Forelimb muscle (tissue), 1 donor: ENCODE results near the gene ABCG8. TPM values are rescaled to one million over a fixed set of nuclear protein-coding genes. Genes with fewer than 3 reads are reported as not detected.

Experiments
- DNase-seq: peaks from one replicate; pipeline ENCODE4 v3.0.0-alpha.2; 2013; ENCODE audit warnings: low read depth
- polyA plus RNA-seq: library from polyadenylated mRNA; unstranded; fragments of 120-200 nt; gene quantifications from one replicate; pipeline ENCODE4 v1.2.1, GENCODE V29; 2013; ENCODE audit not compliant: insufficient read length

The ABCG8 gene
- polyA plus RNA-seq, 1 donor = 0.09 TPM

DNA sequence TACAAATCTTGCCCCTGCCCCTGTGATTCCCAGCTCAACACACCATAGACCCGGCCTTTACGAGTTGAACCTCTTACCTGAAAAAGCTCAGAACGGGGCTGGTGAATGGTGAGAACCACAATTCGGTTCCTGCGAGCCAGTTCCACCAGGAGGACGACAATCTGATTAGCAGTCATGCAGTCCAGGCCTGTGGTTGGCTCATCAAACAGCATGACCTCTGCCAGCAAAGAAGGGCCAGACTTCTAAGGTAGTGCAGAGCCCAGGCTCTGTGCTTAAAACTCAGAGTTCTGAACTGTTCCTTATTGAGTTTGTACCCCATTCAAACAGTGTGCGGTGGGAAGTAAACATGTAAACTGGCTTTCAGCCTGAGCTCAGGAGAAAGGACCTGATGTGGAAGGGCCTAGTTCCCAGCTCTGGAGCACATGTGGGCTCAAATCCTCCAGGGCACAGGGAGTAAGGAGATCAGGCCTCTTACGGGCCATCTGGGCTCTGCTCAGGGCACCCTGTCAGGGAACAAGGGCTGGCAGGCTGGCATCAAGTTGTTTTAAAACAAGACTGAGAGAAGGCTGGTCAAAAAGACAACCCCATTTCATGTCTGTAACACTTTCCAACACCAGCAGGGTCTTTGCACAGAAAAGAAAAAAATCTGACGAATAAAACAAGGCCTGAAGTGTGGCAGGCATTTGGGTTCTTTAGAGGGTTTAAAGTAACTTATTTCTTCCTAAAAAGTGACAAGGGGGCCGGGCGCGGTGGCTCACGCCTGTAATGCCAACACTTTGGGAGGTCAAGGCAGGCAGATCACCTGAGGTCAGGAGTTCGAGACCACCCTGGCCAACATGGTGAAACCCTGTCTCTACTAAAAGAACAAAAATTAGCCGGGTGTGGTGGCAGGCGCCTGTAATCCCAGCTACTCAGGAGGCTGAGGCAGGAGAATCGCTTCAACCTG lies 12.2 kb upstream of the ABCG8 start:
- DNase-seq = no peak

DNA sequence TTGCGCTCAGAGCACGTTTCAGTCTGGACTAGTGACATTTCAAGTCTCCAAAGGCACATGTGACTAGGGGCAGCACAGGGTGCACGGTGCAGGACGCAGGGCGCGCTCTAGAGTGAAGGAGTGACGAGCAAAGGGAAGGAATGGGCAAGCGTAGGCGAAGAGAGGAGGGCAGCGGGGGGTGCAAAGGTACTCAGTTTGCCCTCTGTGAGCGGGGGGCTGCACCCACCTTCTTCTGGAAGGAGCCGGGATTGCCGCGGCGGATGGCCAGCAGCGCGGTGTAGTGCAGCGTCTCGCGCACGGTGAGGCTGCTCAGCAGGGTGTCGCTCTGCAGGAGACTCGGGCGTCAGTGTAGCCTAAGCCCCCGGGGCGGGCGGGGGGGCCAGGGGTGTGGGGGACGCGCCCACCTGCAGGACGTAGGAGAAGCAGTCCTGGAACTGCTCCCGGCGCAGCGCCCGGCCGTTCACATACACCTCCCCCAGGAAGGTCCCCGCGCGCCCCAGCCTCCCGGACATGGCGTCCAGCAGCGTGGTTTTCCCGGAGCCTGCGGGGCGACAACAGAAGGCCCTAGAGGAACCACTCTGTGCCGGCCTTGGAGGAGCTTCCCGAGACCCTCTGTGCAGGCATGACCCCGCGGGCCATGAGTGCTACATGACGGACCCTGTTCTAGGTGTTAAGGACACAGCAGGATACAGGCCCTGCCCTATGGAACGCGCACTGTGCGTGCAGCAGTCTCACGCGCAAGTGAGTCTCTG lies 7.1 kb upstream of the ABCG8 start:
- DNase-seq = no peak

DNA sequence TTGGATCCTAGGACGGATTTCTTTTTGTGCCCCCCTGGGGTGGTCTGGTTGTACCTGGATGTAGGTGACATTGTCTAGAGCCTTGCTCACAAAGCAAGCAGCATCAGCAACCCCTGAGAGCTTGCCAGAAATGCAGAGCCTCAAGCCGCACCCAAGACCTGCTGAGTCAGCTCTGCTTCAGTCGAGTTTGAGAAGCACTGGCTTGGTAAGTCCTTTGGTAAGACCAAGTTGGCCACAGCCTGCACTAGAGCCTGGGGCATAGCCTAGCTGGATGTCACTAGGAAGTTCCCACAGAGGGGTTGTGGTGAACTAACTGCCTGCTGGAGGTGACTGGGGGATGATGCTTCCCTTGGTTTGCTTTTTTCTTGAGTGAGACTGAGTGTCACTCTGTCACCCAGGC lies 6.3 kb upstream of the ABCG8 start:
- no peak for DNase-seq

DNA sequence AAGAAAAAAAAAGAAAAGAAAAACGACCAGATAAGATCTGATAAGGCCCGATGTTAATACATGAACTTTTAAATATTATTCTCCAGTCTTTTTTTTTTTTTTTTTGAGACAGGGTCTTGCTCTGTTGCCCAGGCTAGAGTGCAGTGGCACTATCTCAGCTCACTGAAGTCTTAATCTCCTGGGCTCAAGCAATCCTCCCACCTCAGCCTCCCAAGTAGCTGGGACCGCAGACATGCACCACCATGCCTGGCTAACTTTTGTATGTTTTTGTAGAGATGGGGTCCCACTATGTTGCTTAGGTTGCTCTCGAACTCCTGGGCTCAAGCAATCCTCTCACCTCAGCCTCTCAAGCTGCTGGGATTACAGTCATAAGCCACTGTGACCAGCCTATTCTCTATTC lies 1.7 kb upstream of the ABCG8 start:
- no peak for DNase-seq

DNA sequence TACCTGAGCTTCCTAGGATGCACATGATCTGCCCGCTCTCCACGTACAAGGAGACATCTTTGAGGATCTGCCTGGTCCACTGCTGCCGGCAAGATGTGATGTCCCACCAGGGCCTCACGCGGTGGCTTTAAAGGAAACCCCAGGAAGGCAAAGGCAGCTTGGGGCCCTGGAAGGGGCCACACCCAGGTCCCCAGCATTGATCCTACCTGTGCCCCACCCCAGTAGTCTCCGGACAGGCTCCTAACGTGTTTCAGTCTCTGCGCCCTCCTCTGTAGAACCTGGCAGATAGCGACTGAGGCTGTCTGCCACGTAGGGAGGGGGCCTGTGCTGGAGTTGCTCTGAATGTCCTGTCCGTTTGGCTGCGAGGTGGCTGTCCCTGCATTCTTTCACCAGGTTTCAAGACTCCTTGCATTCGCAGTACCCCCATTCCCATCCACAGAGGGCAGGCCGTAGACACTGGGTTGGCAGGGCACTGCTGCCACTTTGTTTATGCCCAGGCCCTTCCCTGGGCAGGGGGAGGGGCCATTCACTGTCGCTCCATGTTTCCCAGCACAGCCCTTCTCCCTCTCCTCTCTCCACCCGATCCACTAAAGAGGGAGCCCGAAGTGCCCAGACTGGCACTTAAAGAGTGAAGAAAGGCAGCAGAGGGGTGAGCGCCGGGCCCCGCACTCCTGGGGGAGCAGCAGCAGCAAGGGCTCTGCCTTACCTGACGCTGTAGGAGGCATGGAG lies 776 bp upstream of the ABCG8 start:
- no peak for DNase-seq

DNA sequence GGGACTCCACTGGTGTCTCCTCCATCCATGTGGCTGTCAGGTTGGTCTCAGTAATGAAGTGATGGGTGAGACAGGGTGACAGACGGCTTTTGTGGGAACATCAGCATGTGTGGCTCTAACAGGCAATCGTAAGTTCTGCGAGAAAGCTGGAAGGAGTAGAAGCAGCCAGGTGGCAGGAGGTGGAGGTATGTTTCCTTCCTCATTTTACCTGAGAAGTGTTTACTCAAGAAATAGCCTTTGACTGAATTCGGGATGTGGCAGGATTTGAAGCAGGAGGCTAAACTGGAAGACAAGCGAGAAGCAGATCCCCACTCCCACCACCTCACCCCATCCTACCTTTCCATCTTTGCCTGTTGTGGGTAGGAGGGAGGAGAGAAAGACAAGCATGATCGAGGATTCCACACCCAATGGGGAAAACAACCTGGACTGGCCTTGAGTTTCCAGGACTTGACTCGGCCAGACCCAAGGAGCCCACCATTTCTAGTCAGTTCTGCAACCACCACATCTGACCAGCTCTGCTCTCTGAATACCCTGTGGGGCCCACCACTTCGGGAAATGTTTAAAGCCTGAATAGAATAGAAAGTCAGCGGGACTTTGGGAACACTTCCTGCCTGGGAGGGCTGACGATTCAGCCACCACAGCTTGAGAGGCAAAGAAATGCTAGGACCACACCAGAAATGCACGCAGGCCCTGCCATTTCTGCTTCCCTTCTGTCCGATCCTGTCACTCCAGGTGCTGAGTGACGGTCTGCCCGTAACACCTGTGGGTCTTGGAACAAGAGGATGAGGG lies 1.2 kb downstream of the ABCG8 start:
- DNase-seq = no peak

DNA sequence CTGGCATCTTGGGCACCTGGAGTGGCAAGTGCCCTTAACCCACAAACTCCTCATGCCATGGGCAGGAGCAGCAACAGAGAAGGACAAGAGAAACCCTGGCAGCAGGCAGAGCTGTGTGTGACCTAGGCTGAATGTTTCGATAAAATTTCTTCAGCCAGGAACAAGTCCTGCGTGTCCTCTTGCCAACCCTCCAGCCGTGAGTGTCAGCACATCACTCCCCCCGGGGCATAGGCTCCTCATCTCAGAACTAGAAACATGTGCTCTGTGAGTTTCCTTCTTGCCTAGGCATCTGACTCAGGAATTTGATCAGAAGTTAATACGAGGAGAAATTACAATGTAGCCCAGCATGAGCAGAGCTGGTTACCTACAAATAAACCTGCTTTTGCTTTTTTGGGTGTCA lies 2.2 kb downstream of the ABCG8 start:
- DNase-seq = no peak

DNA sequence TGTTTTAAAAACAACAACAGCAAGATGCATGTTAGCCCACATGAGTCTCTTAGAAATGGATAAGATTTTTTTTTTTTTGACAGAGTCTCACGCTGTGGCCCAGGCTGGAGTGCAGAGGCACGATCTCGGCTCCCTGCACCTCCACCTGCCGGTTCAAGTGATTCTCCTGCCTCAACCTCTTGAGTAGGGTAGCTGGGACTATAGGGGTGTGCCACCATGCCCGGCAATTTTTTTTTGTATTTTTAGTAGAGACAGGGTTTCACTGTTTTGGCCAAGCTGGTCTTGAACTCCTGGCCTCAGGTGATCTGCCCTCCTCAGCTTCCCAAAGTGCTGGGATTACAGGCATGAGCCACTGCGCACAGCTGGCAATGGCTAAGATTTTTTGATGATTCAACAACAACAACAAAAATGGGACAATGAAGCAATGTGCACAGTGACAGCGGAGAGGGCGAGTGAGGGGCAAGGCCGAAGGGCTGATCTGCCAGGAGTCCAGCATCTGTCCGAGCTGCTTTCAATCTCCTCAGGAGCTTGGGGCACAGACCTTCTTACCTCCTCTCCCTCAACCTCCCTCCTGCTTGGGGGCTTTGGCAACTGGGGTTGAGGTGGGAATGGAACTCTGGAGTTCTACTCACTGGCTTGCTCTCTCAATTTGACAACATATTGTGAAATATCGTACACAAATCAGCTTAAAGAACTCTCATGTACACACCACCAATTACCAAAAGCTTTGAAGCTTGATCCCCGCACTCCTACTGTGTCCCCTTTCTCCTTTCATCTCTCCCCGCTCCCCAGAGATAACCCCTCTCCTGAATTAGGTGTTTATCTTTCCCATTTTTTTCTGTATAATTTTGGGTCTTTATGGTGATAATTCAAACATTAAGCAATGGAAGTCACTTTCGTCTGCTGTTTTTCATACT lies 3.4 kb downstream of the ABCG8 start:
- DNase-seq = no peak

DNA sequence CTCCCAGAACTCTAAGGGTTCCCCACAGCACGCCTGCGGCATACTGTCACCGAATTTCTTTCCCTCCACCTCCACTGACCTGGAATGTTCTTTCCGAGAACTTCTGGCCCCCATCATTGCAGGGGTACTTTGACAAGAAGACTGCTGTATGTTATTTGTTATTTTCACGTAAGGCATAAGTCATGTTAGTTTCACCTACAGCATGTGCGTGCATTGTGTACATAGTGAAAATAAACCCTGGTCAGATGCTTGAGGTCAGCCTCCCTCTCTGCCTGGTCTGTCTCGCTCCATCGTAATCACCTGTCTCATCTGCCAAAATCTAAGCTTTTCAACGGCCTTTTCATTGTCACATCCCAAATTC lies 4.1 kb downstream of the ABCG8 start:
- no peak for DNase-seq

DNA sequence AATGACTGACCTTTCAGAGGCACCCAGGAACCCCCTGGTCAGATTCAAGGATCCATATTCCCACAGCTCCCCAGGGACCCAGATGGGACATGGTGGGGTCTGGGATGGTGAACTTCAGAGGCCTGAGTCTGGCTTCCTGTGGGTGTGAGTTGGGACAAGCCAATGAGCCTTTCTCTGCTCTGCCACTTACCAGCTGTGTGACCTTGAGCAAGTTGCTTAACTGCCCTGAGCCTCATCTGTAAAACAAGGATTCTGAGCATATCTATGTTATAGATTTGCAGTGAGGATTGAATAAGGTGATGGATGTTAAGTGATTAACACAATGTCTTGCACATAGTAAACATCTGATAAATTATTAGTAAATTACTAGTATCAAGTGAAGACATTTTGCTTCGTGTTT lies 6.4 kb downstream of the ABCG8 start:
- DNase-seq = no peak

DNA sequence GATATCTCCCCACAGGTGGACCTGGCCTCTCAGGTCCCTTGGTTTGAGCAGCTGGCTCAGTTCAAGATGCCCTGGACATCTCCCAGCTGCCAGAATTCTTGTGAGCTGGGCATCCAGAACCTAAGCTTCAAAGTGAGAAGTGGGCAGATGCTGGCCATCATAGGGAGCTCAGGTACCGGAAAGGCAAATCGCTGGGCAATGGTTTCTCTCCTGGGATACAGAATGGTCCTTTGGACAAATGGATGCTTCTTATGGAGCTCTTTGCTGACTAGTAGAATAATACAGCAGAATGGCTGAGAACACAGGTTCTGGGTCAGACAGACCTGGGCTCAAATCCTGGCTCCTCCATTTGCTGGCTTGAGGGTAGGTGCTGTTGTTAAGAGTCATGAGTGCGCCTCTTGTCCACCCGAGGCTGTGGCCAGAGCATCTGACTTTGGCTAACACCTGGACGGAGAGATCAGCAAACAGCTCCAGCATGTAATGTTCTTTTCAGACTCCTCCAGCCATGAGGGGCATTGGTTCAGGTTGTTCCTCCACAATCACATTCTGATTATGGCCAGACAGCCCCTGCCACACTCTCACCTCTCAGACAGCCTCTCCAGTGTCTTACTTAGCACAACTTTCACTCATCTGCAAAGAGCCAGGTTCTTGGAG lies 7.5 kb downstream of the ABCG8 start:
- no peak for DNase-seq

DNA sequence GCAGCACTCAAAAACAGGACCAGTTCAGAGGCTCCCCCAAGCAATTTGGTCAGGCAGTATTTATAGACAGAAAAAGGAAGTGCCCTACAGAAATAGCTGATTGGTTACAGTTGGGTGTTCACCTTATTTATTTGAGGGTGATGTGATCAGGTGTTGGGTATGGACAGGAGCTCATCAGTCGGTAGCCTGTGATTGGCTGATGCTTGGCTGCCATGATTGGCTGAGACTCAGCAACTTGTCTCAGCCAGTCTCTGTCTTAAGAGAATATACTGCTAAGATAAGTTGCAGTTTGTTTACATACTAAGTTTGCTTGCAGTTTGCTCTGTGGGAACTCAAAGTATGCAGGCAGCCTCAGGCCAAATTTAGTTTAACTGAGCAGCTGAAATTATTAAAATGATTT lies 9.4 kb downstream of the ABCG8 start:
- no peak for DNase-seq

DNA sequence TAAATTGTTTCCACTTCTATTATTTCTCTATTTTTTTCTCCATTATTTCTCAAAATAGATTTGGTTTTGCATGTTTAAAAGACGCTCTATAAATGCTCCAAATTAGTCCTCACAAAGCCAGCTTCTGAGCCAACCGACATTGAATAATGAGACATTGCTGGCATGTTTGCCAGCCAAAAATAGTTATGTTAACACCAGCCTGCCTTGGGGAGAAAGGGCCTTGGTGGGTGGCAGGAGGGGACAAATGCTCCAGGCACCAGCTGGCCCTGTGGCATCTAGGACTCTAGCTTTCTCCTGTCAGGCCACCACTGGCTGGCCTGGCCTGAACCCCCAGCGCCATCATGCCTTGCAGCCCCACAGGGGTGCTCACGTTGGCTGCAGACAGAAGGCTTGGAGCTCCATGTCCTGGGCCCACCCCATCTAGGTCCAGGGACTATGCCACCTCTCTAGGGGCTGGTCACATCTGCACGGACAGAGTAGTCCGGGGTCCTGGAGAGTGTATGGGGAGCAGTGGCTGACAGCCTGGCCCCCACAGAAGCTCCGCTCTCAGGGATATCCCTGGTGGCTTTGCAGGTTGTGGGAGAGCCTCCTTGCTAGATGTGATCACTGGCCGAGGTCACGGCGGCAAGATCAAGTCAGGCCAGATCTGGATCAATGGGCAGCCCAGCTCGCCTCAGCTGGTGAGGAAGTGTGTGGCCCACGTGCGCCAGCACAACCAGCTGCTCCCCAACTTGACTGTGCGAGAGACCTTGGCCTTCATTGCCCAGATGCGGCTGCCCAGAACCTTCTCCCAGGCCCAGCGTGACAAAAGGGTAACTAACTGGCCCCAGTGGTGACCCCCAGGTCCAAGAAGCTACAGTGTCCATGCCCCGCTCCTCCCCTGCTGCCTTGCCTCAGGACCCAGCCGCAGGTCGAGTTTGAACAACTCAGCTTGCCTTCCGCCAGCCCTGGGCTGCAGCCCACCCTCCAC lies 12.5 kb downstream of the ABCG8 start:
- DNase-seq = no peak

DNA sequence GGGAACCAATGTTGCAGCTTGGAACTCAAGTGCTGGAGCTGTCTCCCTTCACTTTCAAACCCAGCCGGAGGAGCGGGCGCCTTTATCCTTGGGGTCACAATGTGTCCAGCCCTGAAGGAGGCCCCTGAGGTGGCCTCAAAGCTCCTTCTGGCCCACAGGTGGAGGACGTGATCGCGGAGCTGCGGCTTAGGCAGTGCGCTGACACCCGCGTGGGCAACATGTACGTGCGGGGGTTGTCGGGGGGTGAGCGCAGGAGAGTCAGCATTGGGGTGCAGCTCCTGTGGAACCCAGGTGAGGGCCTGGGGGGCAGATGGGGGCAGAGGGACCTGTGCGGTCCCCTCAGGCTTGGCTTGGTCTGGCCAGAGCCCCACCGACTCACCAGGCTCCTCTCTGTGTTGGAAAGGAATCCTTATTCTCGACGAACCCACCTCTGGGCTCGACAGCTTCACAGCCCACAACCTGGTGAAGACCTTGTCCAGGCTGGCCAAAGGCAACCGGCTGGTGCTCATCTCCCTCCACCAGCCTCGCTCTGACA lies 13.5 kb downstream of the ABCG8 start:
- no peak for DNase-seq

DNA sequence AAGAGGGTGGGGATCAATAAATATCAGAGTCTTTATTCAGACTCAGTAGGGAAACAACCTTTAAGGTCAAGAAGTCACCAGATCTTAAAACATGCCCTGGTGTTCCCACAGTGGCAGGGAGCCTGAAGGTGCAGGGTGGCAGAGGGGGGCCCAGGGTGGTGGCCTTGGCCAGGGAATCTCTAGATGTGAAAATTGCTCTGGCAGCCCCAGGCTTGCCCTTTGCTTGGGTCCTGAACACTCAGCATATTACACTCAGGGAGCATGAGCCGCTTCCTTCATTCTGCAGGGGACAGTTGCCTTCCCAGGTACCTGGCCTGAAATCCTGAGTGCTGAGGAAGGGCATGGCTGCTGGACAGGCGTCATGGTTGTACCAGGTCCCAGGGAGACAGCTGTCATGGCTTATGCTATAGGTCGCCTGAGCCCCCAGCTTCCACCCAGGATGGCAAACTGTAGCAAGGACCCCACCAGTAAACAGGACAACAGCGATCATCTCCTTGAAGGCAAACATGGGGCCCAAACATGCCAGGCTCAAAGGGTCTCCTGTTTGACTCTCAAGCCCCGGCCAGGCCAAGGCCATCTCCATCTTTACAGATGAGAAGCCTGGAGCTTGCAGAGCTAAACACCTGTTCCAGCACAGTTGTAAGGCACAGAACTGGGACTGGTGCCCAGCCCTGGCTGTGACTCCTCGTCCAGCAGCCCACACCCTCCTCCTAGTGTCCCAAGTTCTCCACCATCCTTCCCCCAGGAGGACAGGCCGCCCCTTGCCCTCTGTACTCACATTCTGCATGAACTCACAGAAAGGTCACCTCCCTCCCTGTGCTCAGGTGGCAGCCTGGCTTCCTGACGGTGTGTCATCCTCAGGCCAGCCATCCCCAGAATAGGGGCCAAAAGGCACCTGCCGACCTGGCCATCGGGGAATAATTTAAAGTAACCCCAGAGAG lies 14.6 kb downstream of the ABCG8 start:
- no peak for DNase-seq

DNA sequence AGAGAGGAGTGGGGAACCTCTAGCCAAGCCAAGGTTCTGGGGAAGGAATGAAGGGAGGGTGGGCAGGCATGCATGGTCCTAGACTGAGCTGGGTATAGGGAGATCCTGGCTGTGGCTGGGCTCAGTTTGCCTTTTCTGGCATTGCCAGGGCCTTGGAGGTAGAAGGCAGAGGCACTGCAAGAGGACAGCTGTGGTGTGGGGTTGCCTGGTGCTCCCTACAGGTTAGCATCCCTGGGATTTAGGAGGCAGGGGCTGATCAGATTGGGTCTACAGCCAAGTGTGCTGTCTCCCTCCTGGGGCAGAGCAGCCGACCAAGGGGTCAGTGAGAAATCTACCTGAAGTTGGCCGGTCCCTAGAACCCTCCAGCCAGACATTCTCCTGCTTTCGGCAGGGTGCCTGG lies 15.9 kb downstream of the ABCG8 start:
- no peak for DNase-seq

DNA sequence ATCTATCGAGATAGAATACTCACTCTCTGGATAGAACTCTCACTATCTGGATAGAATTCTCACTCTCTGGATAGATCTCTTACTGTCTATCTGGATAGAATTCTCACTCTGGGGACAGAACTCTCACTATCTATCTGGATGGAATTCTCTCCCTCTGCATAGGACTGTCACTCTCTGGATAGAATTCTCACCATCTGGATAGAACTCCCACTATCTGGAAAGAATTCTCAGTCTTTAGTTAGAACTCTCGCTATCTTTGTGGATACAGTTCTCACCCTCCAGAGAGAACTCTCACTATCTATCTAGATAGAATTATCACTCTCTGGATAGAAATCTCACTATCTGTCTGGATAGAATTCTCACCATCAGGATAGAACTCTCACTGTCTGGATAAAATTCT lies 16.5 kb downstream of the ABCG8 start:
- no peak for DNase-seq
